HG02642 (cell line): ENCODE data around the gene PTPA.
"Not testable (repeated sequence)": the region's sequence is repeated elsewhere in the genome, so short reads cannot be mapped to it uniquely, and the experiment has no call there.

Source experiments
- ATAC-seq: cut with Tn5 transposase; IDR thresholded peaks from one replicate; pipeline ENCODE4 v1.9.1; 2021; ENCODE audit warnings: mild to moderate bottlenecking; ENCODE audit not compliant: unreplicated experiment, poor library complexity

PTPA gene

GRCh38 chr9:129189971-129190370 is 78.8 kb downstream of the PTPA start:
- not testable (repeated sequence) for ATAC-seq

- ATAC-seq: no peak
Observed at GRCh38 chr9:129191234-129191633, 80.0 kb downstream of the PTPA start.

GRCh38 chr9:129193655-129194054 is 82.4 kb downstream of the PTPA start:
- ATAC-seq: no peak

GRCh38 chr9:129194221-129194620 is 83.0 kb downstream of the PTPA start:
- no peak for ATAC-seq

GRCh38 chr9:129195606-129196005 is 84.4 kb downstream of the PTPA start:
- ATAC-seq: no peak

GRCh38 chr9:129197045-129197444 is 85.8 kb downstream of the PTPA start:
- ATAC-seq: not testable (repeated sequence)

GRCh38 chr9:129197978-129198318 is 86.7 kb downstream of the PTPA start:
- no peak for ATAC-seq
